ENCODE data around the gene ZRSR2.

- TF ChIP-seq POLR2A (IDR thresholded peaks at IDR 0.05) (no peak), CTCF (IDR thresholded peaks at IDR 0.05) (no peak)
These were observed 58.3 kb downstream of the ZRSR2 start for GRCh38 chrX:15848576-15848975.
